PC-3 (cell line): ENCODE data around the gene CDX4. TPM values are rescaled to one million over a fixed set of nuclear protein-coding genes. Genes with fewer than 3 reads are reported as not detected.
A peak's percentile ranks its signal among the peaks of the same experiment; 100 is the strongest.

ENCODE experiments used
- ATAC-seq: fragments of 200-7000 bp; cut with Tn5 transposase; 2 replicates; pipeline ENCODE4 v1.9.1; 2020; ENCODE audit warnings: mild to moderate bottlenecking, moderate library complexity
- Bru-seq: library from RNA; stranded (reverse); fragments of 400-500 nt; gene quantifications from one replicate; lab custom pipeline; 2021; lab: Mats Ljungman, UMichigan
- BruChase-seq, 2 experiments: library from RNA; stranded (reverse); fragments of 400-500 nt; gene quantifications; one replicate each; lab custom pipeline; 2021; lab: Mats Ljungman, UMichigan
- BruUV-seq: library from RNA; stranded (reverse); fragments of 400-500 nt; replicated peaks from 2 replicates; lab custom pipeline; 2021; lab: Mats Ljungman, UMichigan
- CTCF ChIA-PET: fragments of 300-600 bp; sonication (Branson Sonifier 250); formaldehyde crosslinking; loops from one replicate; lab custom pipeline; 2022; ENCODE audit warnings: antibody characterized with exemption; lab: Charles Lee
- POLR2A ChIA-PET: fragments of 300-600 bp; sonication (Branson Sonifier 250); formaldehyde crosslinking; loops from one replicate; lab custom pipeline; 2022; ENCODE audit warnings: antibody characterized with exemption; ENCODE audit not compliant: unreplicated experiment; lab: Charles Lee
- DNase-seq: peaks from one replicate; pipeline ENCODE4 v3.0.0-alpha.2; 2015
- H2AFZ ChIP-seq: fragments of 300-600 bp; sonication (generic); 2 replicates; pipeline ENCODE4 v1.6.0; 2016; ENCODE audit warnings: antibody characterized with exemption, low read length
- H3F3A ChIP-seq: fragments of 300-600 bp; sonication (generic); one replicate; pipeline ENCODE4 v1.6.0; 2017; ENCODE audit warnings: antibody characterized with exemption, low read length, control low read depth, mild to moderate bottlenecking; ENCODE audit not compliant: unreplicated experiment
- H3K27ac ChIP-seq: fragments of 300-600 bp; sonication (generic); 2 replicates; pipeline ENCODE4 v1.5.1; 2016; ENCODE audit warnings: mild to moderate bottlenecking, low read length
- H3K27me3 ChIP-seq: fragments of 300-600 bp; sonication (generic); 2 replicates; pipeline ENCODE4 v1.6.1; 2016; ENCODE audit warnings: low read length, mixed read lengths
- H3K36me3 ChIP-seq: fragments of 300-600 bp; sonication (generic); 2 replicates; pipeline ENCODE4 v1.6.1; 2016; ENCODE audit warnings: low read depth, mixed run types, low read length, mixed read lengths
- H3K4me1 ChIP-seq: fragments of 300-600 bp; sonication (generic); 2 replicates; pipeline ENCODE4 v1.5.1; 2016; ENCODE audit warnings: low read length; ENCODE audit not compliant: insufficient read depth
- H3K4me2 ChIP-seq: fragments of 300-600 bp; sonication (generic); 2 replicates; pipeline ENCODE4 v1.6.0; 2016; ENCODE audit warnings: low read length
- H3K4me3 ChIP-seq: fragments of 300-600 bp; sonication (generic); 2 replicates; pipeline ENCODE4 v1.5.1; 2016; ENCODE audit warnings: mild to moderate bottlenecking, low read length, mixed read lengths
- H3K79me2 ChIP-seq: fragments of 300-600 bp; sonication (generic); 2 replicates; pipeline ENCODE4 v1.6.1; 2017; ENCODE audit warnings: low read length, mixed read lengths
- H3K9ac ChIP-seq: fragments of 300-600 bp; sonication (generic); 2 replicates; pipeline ENCODE4 v1.6.0; 2016; ENCODE audit warnings: mild to moderate bottlenecking, low read length
- H3K9me2 ChIP-seq: fragments of 300-600 bp; sonication (generic); replicated peaks from 2 replicates; pipeline ENCODE4 v1.6.1; 2016; ENCODE audit warnings: mixed run types, low read length, mixed read lengths
- H3K9me3 ChIP-seq: fragments of 300-600 bp; sonication (generic); 2 replicates; pipeline ENCODE4 v1.6.1; 2016; ENCODE audit warnings: low read length, mixed read lengths
- H4K20me1 ChIP-seq: fragments of 300-600 bp; sonication (generic); 2 replicates; pipeline ENCODE4 v1.6.1; 2016; ENCODE audit warnings: low read length, mixed read lengths
- CTCF ChIP-seq: fragments of 300-600 bp; sonication (generic); conservative IDR thresholded peaks from 2 replicates; pipeline ENCODE4 v1.5.1; 2017; ENCODE audit warnings: antibody characterized with exemption, low read depth, mild to moderate bottlenecking, low read length
- EZH2 ChIP-seq: fragments of 300-600 bp; sonication (generic); IDR thresholded peaks from one replicate; pipeline ENCODE4 v1.6.1; 2017; ENCODE audit warnings: antibody characterized with exemption, mild to moderate bottlenecking, low read length; ENCODE audit not compliant: unreplicated experiment
- EZH2phosphoT487 ChIP-seq: fragments of 300-600 bp; sonication (generic); IDR thresholded peaks from 2 replicates; pipeline ENCODE4 v1.6.1; 2018; ENCODE audit warnings: mild to moderate bottlenecking, antibody characterized with exemption, low read length, borderline replicate concordance
- intact Hi-C: fragments of 100-400 bp; cut with micrococcal nuclease; formaldehyde crosslinking; loops from 2 replicates; pipeline ENCODE4 v1.9.0; 2023
- long read RNA-seq: library from polyadenylated mRNA; unstranded; transcript quantifications from one replicate; pipeline ENCODE4 v2.0.0, GENCODE V29; 2021; ENCODE audit not compliant: unreplicated experiment
- total RNA-seq: library from RNA; depleted of rRNA; stranded (reverse); fragments of >200 nt; gene quantifications from 2 replicates; pipeline ENCODE4 v1.2.3, GENCODE V29; 2014; rRNA removed

Gene CDX4
- total RNA-seq (not detected in 2 replicates), Bru-seq, nascent RNA (not detected), BruChase-seq, experiment 1, labeled RNA remaining after a 6-hour chase (not detected), BruChase-seq, experiment 2, labeled RNA remaining after a 2-hour chase (not detected)
- long read RNA-seq = 0 reads

GRCh38 chrX:73446831-73447230 is at the start of gene CDX4:
CDX4 (plus strand) TSS chrX:73447053; CDS start chrX:73447254, 201 bp downstream.
- Histone ChIP-seq H3K79me2 (no peaks in the 10 kb centered on the region), H2AFZ (no peak within 1 kb of the TSS), H3K4me2 (no peak within 1 kb of the TSS), H4K20me1 (no peaks in the 10 kb centered on the region), H3K27ac (no peak within 1 kb of the TSS), H3K9ac (no peak within 1 kb of the TSS), H3K36me3 (no peaks in the 10 kb centered on the region), H3K4me3 (no peak within 1 kb of the TSS), H3K9me2 (no peaks in the 10 kb centered on the region), H3K9me3 (no peaks in the 10 kb centered on the region), H3K27me3 (no peaks in the 10 kb centered on the region), H3K4me1 (no peaks in the 10 kb centered on the region), H3F3A (no peaks in the 10 kb centered on the region)
- intact Hi-C loops = no loop called here
- TF ChIP-seq EZH2 = no peak
- no peak for TF ChIP-seq EZH2phosphoT487
- TF ChIP-seq CTCF = no peak
- POLR2A ChIA-PET = no interaction called here
- no TSS peak for BruUV-seq
- ATAC-seq (no peak), DNase-seq (no peak)
- CTCF ChIA-PET = no interaction called here

GRCh38 chrX:73398185-73398914 is 48.5 kb upstream of the CDX4 start:
- Histone ChIP-seq H3K9ac (no peak overlapping the region), H3K27me3 (no peaks in the 10 kb centered on the region), H2AFZ (no peak overlapping the region), H3K36me3 (no peaks in the 10 kb centered on the region), H3K27ac (no peak overlapping the region), H3K9me3 (no peaks in the 10 kb centered on the region), H3K79me2 (no peaks in the 10 kb centered on the region), H3K4me1 (no peaks in the 10 kb centered on the region), H3K4me2 (no peak overlapping the region), H3K4me3 (no peak overlapping the region), H4K20me1 (no peaks in the 10 kb centered on the region), H3F3A (no peaks in the 10 kb centered on the region), H3K9me2 (no peaks in the 10 kb centered on the region)
- intact Hi-C loops = no loop called here
- CTCF ChIA-PET = no interaction called here
- BruUV-seq = no TSS peak
- TF ChIP-seq EZH2 (no peak), EZH2phosphoT487 (no peak), CTCF (no peak)
- ATAC-seq = no peak
- DNase-seq = no peak
- POLR2A ChIA-PET = no interaction called here

GRCh38 chrX:73400136-73400748 is 46.6 kb upstream of the CDX4 start:
- TF ChIP-seq EZH2 = no peak
- TF ChIP-seq CTCF = peak; percentile 38; the same call in 1 of the 2 replicates
- DNase-seq (peak; percentile 4), ATAC-seq (no peak)
- intact Hi-C loops = no loop called here
- no peak overlapping the region for H3K4me3 ChIP-seq
- no peaks in the 10 kb centered on the region for H3K9me2 ChIP-seq
- no peak overlapping the region for H3K27ac ChIP-seq
- no peaks in the 10 kb centered on the region for H4K20me1 ChIP-seq
- no peaks in the 10 kb centered on the region for H3F3A ChIP-seq
- ChIA-PET CTCF (no interaction called here), POLR2A (no interaction called here)
- H3K79me2 ChIP-seq = no peaks in the 10 kb centered on the region
- no peak overlapping the region for H3K4me2 ChIP-seq
- no peaks in the 10 kb centered on the region for H3K9me3 ChIP-seq
- no peaks in the 10 kb centered on the region for H3K4me1 ChIP-seq
- H3K27me3 ChIP-seq = no peaks in the 10 kb centered on the region
- no peak overlapping the region for H3K9ac ChIP-seq
- no peaks in the 10 kb centered on the region for H3K36me3 ChIP-seq
- no peak overlapping the region for H2AFZ ChIP-seq
- BruUV-seq = no TSS peak
